Measurements from ENCODE around the gene CENPO.

CENPO gene

DNA sequence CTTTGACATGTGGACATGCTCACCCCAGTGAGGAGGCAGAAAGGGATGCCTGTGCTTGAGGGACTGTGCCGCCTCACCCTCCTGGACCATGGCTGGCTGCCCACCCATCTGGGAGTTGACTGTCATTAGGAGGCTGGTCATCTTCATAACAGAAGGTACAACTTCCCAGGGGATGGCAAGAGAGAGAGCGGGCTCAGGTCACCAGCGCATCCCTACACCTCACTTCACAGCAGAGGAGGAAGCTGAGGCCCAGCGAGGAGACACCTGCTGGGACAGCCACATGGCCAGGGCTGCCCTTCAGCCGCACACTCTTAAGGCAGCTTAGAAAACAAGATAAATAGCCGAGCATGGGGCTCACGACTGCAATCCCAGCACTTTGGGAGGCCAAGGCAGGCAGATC is 67.4 kb downstream of the CENPO start:
- DNase-seq (ENCODE audit: low read depth) = no peak

GRCh38 chr2:24861500-24861899 is 68.3 kb downstream of the CENPO start:
- no peak for DNase-seq (ENCODE audit: low read depth)

- DNase-seq (ENCODE audit: low read depth) = no peak
Observed at GRCh38 chr2:24863641-24864040, 70.4 kb downstream of the CENPO start.

DNA sequence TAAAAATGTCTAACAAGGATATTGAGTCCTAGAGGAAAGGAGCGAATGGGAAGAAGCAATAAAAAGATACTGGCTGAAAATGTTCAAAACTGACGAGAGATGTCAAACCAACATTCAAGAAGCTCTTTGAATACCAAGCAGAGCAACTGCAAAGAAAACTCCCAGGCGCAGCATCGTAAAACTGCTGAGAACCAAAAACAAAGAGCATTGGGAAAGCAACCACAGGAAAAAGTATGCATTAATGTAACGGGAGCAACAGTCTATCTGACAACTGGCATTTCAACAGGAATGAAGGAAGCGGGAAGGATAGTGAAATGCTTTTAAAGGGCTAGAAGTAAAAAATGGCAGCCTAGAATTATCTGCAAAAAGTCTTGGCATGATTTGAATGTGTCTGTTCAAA is 73.7 kb downstream of the CENPO start:
- no peak for DNase-seq (ENCODE audit: low read depth)

GRCh38 chr2:24870440-24870839 is 77.2 kb downstream of the CENPO start:
- DNase-seq (ENCODE audit: low read depth) = no peak

DNA sequence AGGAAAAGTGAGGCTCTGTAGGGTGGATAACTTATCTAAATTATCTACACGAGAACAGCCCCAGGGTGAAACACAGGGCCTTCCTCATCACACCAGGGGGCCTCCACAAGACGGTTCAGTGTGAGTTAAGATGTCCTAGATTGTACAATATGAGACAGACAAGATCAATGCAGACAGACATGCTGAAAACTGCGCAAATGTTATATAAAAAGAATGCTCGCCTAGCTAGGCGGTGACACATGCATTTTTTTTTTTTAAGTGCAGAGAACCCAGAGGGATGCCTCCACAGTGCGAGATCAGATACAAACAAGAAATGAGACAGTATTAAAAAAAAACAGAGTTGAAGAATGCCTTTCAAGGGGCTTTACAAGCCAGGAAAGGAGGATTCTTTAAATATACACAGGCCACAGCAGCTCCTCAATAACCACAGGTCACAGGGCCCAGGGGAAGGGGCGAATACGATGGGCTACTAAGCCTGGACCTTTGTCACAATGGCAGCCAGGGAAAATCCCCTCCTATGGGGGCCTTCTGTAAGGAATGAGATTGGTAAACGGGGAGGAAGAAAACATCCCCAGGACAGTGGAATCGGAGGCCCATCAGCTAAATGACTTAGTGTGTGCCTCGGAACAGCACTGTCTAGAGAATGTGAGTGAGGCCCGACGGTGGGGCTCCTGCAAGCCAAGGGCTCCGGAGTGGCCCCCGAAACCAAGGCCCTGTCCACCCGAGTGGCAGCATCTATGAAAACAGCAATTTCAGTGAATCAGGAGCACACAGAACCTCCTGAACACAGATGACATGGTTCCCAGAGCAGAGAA is 77.9 kb downstream of the CENPO start:
- DNase-seq (ENCODE audit: low read depth) = no peak

DNA sequence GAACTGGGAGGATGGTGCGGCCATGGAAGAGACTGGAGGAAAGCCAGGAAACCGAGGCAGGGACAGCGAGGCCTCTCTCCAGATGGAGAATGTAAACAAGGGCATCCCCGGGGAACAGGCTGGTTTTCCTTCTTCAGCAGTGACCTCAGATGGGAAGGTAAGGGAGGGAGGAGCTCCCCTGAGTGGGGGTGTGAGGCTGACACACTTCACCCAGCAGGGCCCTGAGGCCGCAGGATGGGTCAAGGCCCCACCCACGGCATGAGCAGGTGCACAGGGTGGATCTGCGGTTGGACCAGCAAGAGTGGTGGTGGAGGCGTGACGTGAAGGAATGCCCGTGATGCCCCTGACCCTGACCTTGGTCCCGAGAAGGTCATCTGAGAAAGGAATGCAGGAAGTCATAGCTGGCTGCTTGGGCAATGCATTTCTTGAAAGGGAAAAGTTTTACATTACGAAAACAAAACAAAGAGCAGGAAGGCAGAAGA is 78.7 kb downstream of the CENPO start:
- DNase-seq (ENCODE audit: low read depth) = no peak
